Brain microvascular endothelial cell (primary cell): Measurements from ENCODE around the gene MXRA7.

ENCODE experiments used
- DNase-seq: peaks from one replicate; pipeline ENCODE4 v3.0.0-alpha.2; 2020
- H3K27ac ChIP-seq: fragments of 250-450 bp; sonication (Bioruptor Pico); 2 replicates; pipeline ENCODE4 v1.5.1; 2020; ENCODE audit warnings: mild to moderate bottlenecking, moderate library complexity
- H3K27me3 ChIP-seq: fragments of 250-450 bp; sonication (Bioruptor Pico); replicated peaks from 2 replicates; pipeline ENCODE4 v1.5.1; 2020; ENCODE audit warnings: mild to moderate bottlenecking
- H3K36me3 ChIP-seq: fragments of 250-450 bp; sonication (Bioruptor Pico); replicated peaks from 2 replicates; pipeline ENCODE4 v1.5.1; 2020; ENCODE audit warnings: mild to moderate bottlenecking
- H3K4me3 ChIP-seq: 2 replicates; pipeline ENCODE4 v1.5.1; 2011; ENCODE audit warnings: low read depth, mild to moderate bottlenecking, control low read depth, low read length, moderate library complexity
- CTCF ChIP-seq: IDR thresholded peaks from 2 replicates; pipeline ENCODE4 v1.5.1; 2011; ENCODE audit warnings: low read depth, mild to moderate bottlenecking, moderate library complexity, low read length, control low read depth, inconsistent platforms; ENCODE audit errors: missing control alignments
- in situ Hi-C: cut with HindIII; loops from 2 replicates; pipeline ENCODE4 v1.10.0; 2017; ENCODE audit warnings: low sequenced_read_pairs, low pct_ligation_motif_present

The MXRA7 gene

GRCh38 chr17:76710863-76711611 is at the start of gene MXRA7:
MXRA7 (minus strand) TSS chr17:76710965; CDS start chr17:76710946, 19 bp downstream.
- in situ Hi-C loops = no loop called here

GRCh38 chr17:76758570-76758969 is 47.8 kb upstream of the MXRA7 start:
- Histone ChIP-seq H3K36me3 (peaks cover 3% of the 10 kb centered on the region), H3K27me3 (no peaks in the 10 kb centered on the region), H3K4me3 (no peak overlapping the region), H3K27ac (no peak overlapping the region)
- no peak for TF ChIP-seq CTCF
- in situ Hi-C loops = no loop called here
- DNase-seq = no peak

More at GRCh38 chr17:76710863-76711611, at the start of gene MXRA7:
- Histone ChIP-seq H3K27ac (peak within 1 kb of the TSS; percentile 87), H3K36me3 (peaks cover 32% of the 10 kb centered on the region), H3K27me3 (no peaks in the 10 kb centered on the region), H3K4me3 (peak within 1 kb of the TSS; percentile 78)
- no peak for TF ChIP-seq CTCF
- DNase-seq = no peak

- DNase-seq = no peak
- Histone ChIP-seq H3K27me3 (no peaks in the 10 kb centered on the region), H3K4me3 (no peak overlapping the region), H3K27ac (no peak overlapping the region), H3K36me3 (peaks cover 3% of the 10 kb centered on the region)
- in situ Hi-C loops = no loop called here
- no peak for TF ChIP-seq CTCF
Measured at GRCh38 chr17:76757256-76757655, 46.5 kb upstream of the MXRA7 start.

DNA sequence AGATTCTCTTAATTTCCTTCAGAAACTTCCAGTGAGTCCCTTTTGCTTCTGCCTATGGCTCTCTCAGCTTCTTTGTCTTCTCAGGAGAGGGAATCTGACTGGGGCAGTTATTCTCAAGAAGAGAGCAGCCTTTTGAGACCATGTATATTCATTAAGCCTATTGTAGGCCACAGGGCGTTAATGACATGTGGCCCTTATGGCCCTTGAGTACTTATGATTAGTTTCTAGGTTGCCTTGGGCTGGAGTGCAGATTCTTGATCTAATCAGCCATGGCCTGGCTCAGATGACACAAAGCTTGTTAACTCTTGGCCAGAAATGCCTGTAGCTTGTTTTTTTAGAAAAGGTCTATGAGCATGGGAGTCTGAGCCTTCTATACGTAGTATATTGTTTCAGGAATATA is 44.5 kb upstream of the MXRA7 start:
- H3K27me3 ChIP-seq = no peaks in the 10 kb centered on the region
- H3K4me3 ChIP-seq = no peak overlapping the region
- no peak for DNase-seq
- in situ Hi-C loops = no loop called here
- H3K27ac ChIP-seq = no peak overlapping the region
- H3K36me3 ChIP-seq = peaks cover 3% of the 10 kb centered on the region
- TF ChIP-seq CTCF = no peak

DNA sequence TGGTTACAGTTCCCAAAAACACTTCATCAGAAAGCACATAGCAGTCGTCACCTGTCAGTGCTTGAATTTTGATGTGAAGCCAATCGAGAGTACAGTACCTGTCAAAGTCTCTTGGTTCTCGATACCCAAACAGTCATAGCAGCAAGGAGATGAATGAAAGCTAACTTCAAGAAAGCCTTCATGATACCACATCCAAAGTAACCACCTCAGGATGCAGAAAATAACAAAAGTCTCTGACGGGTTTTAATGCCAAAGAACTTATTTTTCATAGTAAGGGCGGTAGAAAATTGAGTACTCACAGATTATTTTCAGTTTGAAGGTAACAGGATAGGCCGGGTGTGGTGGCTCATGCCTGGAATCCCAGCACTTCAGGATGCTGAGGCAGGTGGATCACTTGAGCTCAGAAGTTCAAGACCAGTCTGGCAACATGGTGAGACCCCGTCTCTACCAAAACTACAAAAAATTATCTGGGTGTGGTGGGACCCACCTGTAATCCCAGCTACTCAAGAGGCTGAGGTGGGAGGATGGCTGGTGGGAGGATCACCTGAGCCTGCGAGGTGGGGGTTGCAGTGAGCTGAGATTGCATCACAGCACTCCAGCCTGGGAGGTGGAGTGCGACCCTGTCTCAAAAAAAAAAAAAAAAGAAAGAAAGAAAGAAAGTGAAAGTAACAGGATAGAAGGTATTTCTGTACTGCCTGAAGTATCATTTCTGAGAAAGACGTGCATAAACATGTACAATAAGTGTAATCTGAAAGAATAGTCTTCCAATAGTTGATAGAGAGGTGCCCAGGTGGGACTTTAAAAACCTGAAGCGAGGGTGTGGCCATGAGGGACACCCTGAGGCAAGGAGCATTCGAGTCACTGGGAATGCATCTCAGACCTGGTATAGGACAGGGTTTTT is 42.5 kb upstream of the MXRA7 start:
- Histone ChIP-seq H3K4me3 (no peak overlapping the region), H3K27ac (no peak overlapping the region), H3K27me3 (no peaks in the 10 kb centered on the region), H3K36me3 (peaks cover 3% of the 10 kb centered on the region)
- in situ Hi-C loops = no loop called here
- DNase-seq = no peak
- no peak for TF ChIP-seq CTCF
